GM12878 (cell line): ENCODE results near the gene MTHFD1L. TPM values are rescaled to one million over a fixed set of nuclear protein-coding genes. Genes with fewer than 3 reads are reported as not detected.

ENCODE experiments used
- CBFB ChIP-seq: IDR thresholded peaks from 2 replicates; pipeline ENCODE4 v1.6.1; 2016; ENCODE audit warnings: antibody characterized with exemption, low read depth
- CREB1 ChIP-seq: IDR thresholded peaks from 2 replicates; pipeline ENCODE4 v1.6.1; 2012; ENCODE audit warnings: low read depth, mild to moderate bottlenecking, inconsistent platforms
- DPF2 ChIP-seq: fragments of 450-650 bp; IDR thresholded peaks from 2 replicates; pipeline ENCODE4 v1.6.1; 2017; ENCODE audit warnings: mild to moderate bottlenecking
- ESRRA ChIP-seq: IDR thresholded peaks from 2 replicates; pipeline ENCODE4 v1.6.1; 2012; ENCODE audit warnings: mild to moderate bottlenecking, low read length, improper control_type of control experiment
- FOXM1 ChIP-seq: IDR thresholded peaks from 2 replicates; pipeline ENCODE4 v1.6.1; 2012; ENCODE audit warnings: low read depth, mild to moderate bottlenecking, inconsistent platforms, low read length, moderate library complexity
- RELA ChIP-seq: fragments of 450-650 bp; IDR thresholded peaks from 2 replicates; pipeline ENCODE4 v1.8.0; 2014; ENCODE audit warnings: borderline replicate concordance; ENCODE audit not compliant: partially characterized antibody
- RUNX3 ChIP-seq: IDR thresholded peaks from 2 replicates; pipeline ENCODE4 v1.6.1; 2012; ENCODE audit warnings: low read length, inconsistent platforms
- SPI1 ChIP-seq: IDR thresholded peaks from 2 replicates; pipeline ENCODE4 v1.6.1; 2011; ENCODE audit warnings: low read depth, mild to moderate bottlenecking, low read length, moderate library complexity, borderline replicate concordance; ENCODE audit not compliant: insufficient read depth
- TBL1XR1 ChIP-seq: IDR thresholded peaks from 2 replicates; pipeline ENCODE4 v1.6.1; 2012; ENCODE audit warnings: low read depth, low read length, improper control_type of control experiment
- ZNF207 ChIP-seq: fragments of 450-650 bp; IDR thresholded peaks from 2 replicates; pipeline ENCODE4 v1.6.1; 2014; ENCODE audit warnings: antibody characterized with exemption, mild to moderate bottlenecking, borderline replicate concordance
- ZNF687 ChIP-seq: fragments of 450-650 bp; IDR thresholded peaks from 2 replicates; pipeline ENCODE4 v1.6.1; 2017; ENCODE audit warnings: mild to moderate bottlenecking, moderate library complexity
- polyA plus RNA-seq, 11 experiments: library from polyadenylated mRNA; depleted of rRNA in 4 of 11; unstranded in 6 of 11; stranded (reverse) in 5 of 11; fragments of >200 nt; fragmentation: Nextera tagmentation in 4 of 11; fragmentation: Illumina TruSeq in 1 of 11; extraction: Ambion mirVana in 4 of 11; extraction: Trizol in 1 of 11; gene quantifications; 1 replicate in 1 of 11; 2 replicates in 10 of 11; pipeline versions ENCODE4 v1.2.1 to v1.2.3, GENCODE V29; 2011 to 2016; ENCODE audit warnings: inconsistent platforms in 2 of 11, missing spikeins in 2 of 11, low read depth in 1 of 11
- total RNA-seq, 4 experiments: library from RNA; depleted of rRNA in 3 of 4; stranded (reverse); fragments of >200 nt in 3 of 4; fragmentation: Illumina TruSeq in 1 of 4; extraction: Trizol in 1 of 4; gene quantifications; 2 replicates each; pipeline versions ENCODE4 v1.2.1 to v1.2.3, GENCODE V29; 2013 to 2021
- TF ChIP-seq, protein P1 (sequence below): fragments of 450-650 bp; formaldehyde crosslinking; IDR thresholded peaks from 2 replicates; pipeline ENCODE4 v1.4.0; 2022; ENCODE audit warnings: mild to moderate bottlenecking, moderate library complexity
- TF ChIP-seq, protein P2 (sequence below): fragments of 450-650 bp; formaldehyde crosslinking; IDR thresholded peaks from 2 replicates; pipeline ENCODE4 v1.5.0; 2022; ENCODE audit warnings: mild to moderate bottlenecking, missing genetic modification characterization
- TF ChIP-seq, protein P3 (sequence below): fragments of 450-650 bp; IDR thresholded peaks from 2 replicates; pipeline ENCODE4 v1.6.1; 2017; ENCODE audit warnings: borderline replicate concordance

MTHFD1L gene
- total and polyA plus RNA-seq, 10 of the 15 experiments (the other 5 are each of a cell fraction or from before 2014, with no cell fraction given) = 11.7 to 75.5 (median 28.8) TPM

DNA sequence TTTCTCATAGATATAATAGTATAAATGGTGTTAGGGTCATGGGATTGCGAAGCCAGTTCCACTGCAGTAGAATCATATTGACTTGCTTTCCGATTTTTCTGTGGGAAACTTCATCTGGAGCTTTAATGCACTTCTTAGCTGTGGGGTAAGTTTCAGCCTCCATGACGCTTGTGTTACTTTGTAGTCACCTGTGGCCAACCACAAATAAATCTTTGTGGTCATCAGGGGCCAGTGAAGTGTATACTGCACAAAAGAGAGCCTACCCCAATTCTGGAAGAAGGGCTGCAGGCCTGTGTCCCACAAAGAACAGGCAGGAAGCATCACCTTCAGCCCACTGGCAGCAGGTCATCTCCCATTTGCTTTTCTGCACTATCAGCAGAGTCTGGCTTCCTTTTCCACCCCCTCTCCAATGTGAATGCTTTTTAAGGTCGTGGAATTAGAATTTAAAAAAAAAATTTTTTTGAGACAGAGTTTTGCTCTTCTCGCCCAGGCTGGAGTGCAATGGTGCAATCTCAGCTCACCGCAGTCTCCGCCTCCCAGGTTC lies 32.0 kb downstream of the MTHFD1L start (continued):
- TF ChIP-seq, protein P1, sequence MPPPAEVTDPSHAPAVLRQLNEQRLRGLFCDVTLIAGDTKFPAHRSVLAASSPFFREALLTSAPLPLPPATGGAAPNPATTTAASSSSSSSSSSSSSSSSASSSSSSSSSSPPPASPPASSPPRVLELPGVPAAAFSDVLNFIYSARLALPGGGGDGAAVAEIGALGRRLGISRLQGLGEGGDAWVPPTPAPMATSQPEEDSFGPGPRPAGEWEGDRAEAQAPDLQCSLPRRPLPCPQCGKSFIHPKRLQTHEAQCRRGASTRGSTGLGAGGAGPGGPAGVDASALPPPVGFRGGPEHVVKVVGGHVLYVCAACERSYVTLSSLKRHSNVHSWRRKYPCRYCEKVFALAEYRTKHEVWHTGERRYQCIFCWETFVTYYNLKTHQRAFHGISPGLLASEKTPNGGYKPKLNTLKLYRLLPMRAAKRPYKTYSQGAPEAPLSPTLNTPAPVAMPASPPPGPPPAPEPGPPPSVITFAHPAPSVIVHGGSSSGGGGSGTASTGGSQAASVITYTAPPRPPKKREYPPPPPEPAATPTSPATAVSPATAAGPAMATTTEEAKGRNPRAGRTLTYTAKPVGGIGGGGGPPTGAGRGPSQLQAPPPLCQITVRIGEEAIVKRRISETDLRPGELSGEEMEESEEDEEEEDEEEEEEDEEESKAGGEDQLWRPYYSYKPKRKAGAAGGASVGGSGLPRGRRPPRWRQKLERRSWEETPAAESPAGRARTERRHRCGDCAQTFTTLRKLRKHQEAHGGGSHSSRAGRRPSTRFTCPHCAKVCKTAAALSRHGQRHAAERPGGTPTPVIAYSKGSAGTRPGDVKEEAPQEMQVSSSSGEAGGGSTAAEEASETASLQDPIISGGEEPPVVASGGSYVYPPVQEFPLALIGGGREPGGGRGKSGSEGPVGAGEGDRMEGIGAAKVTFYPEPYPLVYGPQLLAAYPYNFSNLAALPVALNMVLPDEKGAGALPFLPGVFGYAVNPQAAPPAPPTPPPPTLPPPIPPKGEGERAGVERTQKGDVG = no peak
- peak; percentile 87 for TF ChIP-seq CBFB
- no peak for TF ChIP-seq ZNF687
- no peak for TF ChIP-seq TBL1XR1
- TF ChIP-seq FOXM1 = 0 out of 2 replicates have a peak, but pooled peaks have one; percentile 63
- TF ChIP-seq ESRRA = no peak
- TF ChIP-seq, protein P2, sequence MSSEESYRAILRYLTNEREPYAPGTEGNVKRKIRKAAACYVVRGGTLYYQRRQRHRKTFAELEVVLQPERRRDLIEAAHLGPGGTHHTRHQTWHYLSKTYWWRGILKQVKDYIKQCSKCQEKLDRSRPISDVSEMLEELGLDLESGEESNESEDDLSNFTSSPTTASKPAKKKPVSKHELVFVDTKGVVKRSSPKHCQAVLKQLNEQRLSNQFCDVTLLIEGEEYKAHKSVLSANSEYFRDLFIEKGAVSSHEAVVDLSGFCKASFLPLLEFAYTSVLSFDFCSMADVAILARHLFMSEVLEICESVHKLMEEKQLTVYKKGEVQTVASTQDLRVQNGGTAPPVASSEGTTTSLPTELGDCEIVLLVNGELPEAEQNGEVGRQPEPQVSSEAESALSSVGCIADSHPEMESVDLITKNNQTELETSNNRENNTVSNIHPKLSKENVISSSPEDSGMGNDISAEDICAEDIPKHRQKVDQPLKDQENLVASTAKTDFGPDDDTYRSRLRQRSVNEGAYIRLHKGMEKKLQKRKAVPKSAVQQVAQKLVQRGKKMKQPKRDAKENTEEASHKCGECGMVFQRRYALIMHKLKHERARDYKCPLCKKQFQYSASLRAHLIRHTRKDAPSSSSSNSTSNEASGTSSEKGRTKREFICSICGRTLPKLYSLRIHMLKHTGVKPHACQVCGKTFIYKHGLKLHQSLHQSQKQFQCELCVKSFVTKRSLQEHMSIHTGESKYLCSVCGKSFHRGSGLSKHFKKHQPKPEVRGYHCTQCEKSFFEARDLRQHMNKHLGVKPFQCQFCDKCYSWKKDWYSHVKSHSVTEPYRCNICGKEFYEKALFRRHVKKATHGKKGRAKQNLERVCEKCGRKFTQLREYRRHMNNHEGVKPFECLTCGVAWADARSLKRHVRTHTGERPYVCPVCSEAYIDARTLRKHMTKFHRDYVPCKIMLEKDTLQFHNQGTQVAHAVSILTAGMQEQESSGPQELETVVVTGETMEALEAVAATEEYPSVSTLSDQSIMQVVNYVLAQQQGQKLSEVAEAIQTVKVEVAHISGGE (CRISPR knock-in tag) = no peak
- TF ChIP-seq ZNF207 = no peak
- peak; percentile 68; the same call in 1 of the 2 replicates for TF ChIP-seq DPF2
- peak; percentile 58; the same call in 1 of the 2 replicates for TF ChIP-seq CREB1
- no peak for TF ChIP-seq RELA
- no peak for TF ChIP-seq SPI1
- TF ChIP-seq RUNX3 = peak; percentile 98
- TF ChIP-seq, protein P3, sequence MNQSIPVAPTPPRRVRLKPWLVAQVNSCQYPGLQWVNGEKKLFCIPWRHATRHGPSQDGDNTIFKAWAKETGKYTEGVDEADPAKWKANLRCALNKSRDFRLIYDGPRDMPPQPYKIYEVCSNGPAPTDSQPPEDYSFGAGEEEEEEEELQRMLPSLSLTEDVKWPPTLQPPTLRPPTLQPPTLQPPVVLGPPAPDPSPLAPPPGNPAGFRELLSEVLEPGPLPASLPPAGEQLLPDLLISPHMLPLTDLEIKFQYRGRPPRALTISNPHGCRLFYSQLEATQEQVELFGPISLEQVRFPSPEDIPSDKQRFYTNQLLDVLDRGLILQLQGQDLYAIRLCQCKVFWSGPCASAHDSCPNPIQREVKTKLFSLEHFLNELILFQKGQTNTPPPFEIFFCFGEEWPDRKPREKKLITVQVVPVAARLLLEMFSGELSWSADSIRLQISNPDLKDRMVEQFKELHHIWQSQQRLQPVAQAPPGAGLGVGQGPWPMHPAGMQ = no peak
